Measurements from ENCODE around the gene ARHGDIG.

GRCh38 chr16:280552-280951, at the start of gene ARHGDIG:
- TF ChIP-seq POLR2A (IDR thresholded peaks at IDR 0.05; ENCODE audit: low read depth, low read length) (no peak), POLR2AphosphoS5 (IDR thresholded peaks at IDR 0.05; ENCODE audit: low read depth, low read length) (no peak), POU2F2 (IDR thresholded peaks at IDR 0.05; ENCODE audit: low read depth, low read length) (no peak)
